Activated B cell treated with CpG ODN at 0.5 μM for 24 hours (primary cell): ENCODE data around the gene PKP3. TPM values are rescaled to one million over a fixed set of nuclear protein-coding genes. Genes with fewer than 3 reads are reported as not detected.
"Not testable (repeated sequence)": the region's sequence is repeated elsewhere in the genome, so short reads cannot be mapped to it uniquely, and the experiment has no call there.

Experiments used
- ATAC-seq: fragments of 200-7000 bp; cut with Tn5 transposase; one replicate; pipeline ENCODE4 v1.10.0; 2021; ENCODE audit warnings: low read depth, mild to moderate bottlenecking, moderate library complexity
- CTCF ChIA-PET: fragments of 350-600 bp; sonication (Branson Sonifier 250); formaldehyde crosslinking; loops from one replicate; lab custom pipeline; 2021; ENCODE audit warnings: antibody characterized with exemption; lab: Charles Lee
- POLR2A ChIA-PET: fragments of 350-600 bp; sonication (Branson Sonifier 250); formaldehyde crosslinking; loops from one replicate; lab custom pipeline; 2021; ENCODE audit warnings: antibody characterized with exemption; lab: Charles Lee
- DNase-seq: peaks from one replicate; pipeline ENCODE4 v3.0.0; 2022
- H3K27ac Mint-ChIP-seq: one replicate; pipeline ENCODE4 v1.8.0; 2020; ENCODE audit warnings: mixed read lengths
- H3K27me3 Mint-ChIP-seq: one replicate; pipeline ENCODE4 v1.8.0; 2021; ENCODE audit warnings: mixed read lengths
- H3K36me3 Mint-ChIP-seq: one replicate; pipeline ENCODE4 v1.8.0; 2021; ENCODE audit warnings: low read depth, mixed read lengths
- H3K4me1 Mint-ChIP-seq: one replicate; pipeline ENCODE4 v1.8.0; 2021; ENCODE audit warnings: mixed read lengths
- H3K4me3 Mint-ChIP-seq: one replicate; pipeline ENCODE4 v1.8.0; 2020; ENCODE audit warnings: mild to moderate bottlenecking, mixed read lengths
- H3K9me3 Mint-ChIP-seq: one replicate; pipeline ENCODE4 v1.8.0; 2020; ENCODE audit warnings: mixed read lengths
- intact Hi-C: fragments of 100-400 bp; cut with micrococcal nuclease; formaldehyde crosslinking; loops from one replicate; pipeline ENCODE4 v1.15.1; 2024
- total RNA-seq: library from RNA; stranded (reverse); gene quantifications from 2 replicates; pipeline ENCODE4 v1.2.3, GENCODE V29; 2022
- TF ChIP-seq, protein P1 (sequence below): fragments of 200-600 bp; IDR thresholded peaks from one replicate; pipeline ENCODE4 v1.8.0; 2022; ENCODE audit warnings: antibody characterized with exemption, mild to moderate bottlenecking

PKP3 gene
- total RNA-seq, 1 donor from 2014 or later: 0.18 TPM

DNA sequence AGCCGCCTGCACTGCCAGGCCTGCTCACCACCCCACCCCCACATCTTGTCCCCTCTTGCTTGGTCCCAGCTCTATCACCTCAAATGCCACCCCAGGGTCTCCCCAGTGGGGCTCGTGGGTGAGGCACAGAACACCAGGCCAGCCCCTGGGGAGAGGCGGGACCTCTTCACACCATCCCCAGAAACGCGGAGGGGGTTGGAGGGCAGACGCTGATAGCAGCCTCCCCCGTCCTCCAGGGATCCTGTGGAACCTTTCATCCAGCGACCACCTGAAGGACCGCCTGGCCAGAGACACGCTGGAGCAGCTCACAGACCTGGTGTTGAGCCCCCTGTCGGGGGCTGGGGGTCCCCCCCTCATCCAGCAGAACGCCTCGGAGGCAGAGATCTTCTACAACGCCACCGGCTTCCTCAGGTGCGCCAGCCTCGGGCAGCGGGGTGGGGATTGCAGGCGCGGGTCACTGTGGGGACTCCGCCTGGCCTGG lies 5.8 kb downstream of the PKP3 start:
- TF ChIP-seq, protein P1, sequence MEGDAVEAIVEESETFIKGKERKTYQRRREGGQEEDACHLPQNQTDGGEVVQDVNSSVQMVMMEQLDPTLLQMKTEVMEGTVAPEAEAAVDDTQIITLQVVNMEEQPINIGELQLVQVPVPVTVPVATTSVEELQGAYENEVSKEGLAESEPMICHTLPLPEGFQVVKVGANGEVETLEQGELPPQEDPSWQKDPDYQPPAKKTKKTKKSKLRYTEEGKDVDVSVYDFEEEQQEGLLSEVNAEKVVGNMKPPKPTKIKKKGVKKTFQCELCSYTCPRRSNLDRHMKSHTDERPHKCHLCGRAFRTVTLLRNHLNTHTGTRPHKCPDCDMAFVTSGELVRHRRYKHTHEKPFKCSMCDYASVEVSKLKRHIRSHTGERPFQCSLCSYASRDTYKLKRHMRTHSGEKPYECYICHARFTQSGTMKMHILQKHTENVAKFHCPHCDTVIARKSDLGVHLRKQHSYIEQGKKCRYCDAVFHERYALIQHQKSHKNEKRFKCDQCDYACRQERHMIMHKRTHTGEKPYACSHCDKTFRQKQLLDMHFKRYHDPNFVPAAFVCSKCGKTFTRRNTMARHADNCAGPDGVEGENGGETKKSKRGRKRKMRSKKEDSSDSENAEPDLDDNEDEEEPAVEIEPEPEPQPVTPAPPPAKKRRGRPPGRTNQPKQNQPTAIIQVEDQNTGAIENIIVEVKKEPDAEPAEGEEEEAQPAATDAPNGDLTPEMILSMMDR: no peak
- no peak overlapping the region for H3K27ac Mint-ChIP-seq
- ATAC-seq (no peak), DNase-seq (no peak)
- H3K27me3 Mint-ChIP-seq: peaks cover 3% of the 10 kb centered on the region
- ChIA-PET POLR2A (no interaction called here), CTCF (no interaction called here)
- H3K36me3 Mint-ChIP-seq: no peaks in the 10 kb centered on the region
- intact Hi-C loops: no loop called here
- no peaks in the 10 kb centered on the region for H3K9me3 Mint-ChIP-seq
- H3K4me1 Mint-ChIP-seq: no peaks in the 10 kb centered on the region
- no peak overlapping the region for H3K4me3 Mint-ChIP-seq

DNA sequence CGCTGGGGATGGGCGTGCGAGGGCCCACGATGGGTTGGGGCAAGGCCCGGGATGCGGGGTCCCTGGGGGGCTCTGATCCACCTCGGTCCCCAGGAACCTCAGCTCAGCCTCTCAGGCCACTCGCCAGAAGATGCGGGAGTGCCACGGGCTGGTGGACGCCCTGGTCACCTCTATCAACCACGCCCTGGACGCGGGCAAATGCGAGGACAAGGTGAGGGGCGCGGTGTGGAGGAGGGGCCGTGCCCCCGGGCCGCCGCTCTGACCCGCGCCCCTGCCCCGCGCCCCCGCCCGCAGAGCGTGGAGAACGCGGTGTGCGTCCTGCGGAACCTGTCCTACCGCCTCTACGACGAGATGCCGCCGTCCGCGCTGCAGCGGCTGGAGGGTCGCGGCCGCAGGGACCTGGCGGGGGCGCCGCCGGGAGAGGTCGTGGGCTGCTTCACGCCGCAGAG lies 6.3 kb downstream of the PKP3 start:
- peaks cover 3% of the 10 kb centered on the region for H3K27me3 Mint-ChIP-seq
- H3K4me1 Mint-ChIP-seq: peaks cover under 1% of the 10 kb centered on the region
- ChIA-PET POLR2A (no interaction called here), CTCF (no interaction called here)
- intact Hi-C loops: no loop called here
- no peak overlapping the region for H3K4me3 Mint-ChIP-seq
- ATAC-seq: no peak
- H3K9me3 Mint-ChIP-seq: no peaks in the 10 kb centered on the region
- H3K36me3 Mint-ChIP-seq: no peaks in the 10 kb centered on the region
- no peak for DNase-seq
- TF ChIP-seq, protein P1: no peak
- no peak overlapping the region for H3K27ac Mint-ChIP-seq

GRCh38 chr11:401196-401595 lies 7.2 kb downstream of the PKP3 start:
- H3K9me3 Mint-ChIP-seq, H3K4me3 Mint-ChIP-seq, CTCF ChIA-PET, DNase-seq, ATAC-seq, H3K36me3 Mint-ChIP-seq, H3K27ac Mint-ChIP-seq, POLR2A ChIA-PET, intact Hi-C loops, H3K4me1 Mint-ChIP-seq, H3K27me3 Mint-ChIP-seq: not testable (repeated sequence)

DNA sequence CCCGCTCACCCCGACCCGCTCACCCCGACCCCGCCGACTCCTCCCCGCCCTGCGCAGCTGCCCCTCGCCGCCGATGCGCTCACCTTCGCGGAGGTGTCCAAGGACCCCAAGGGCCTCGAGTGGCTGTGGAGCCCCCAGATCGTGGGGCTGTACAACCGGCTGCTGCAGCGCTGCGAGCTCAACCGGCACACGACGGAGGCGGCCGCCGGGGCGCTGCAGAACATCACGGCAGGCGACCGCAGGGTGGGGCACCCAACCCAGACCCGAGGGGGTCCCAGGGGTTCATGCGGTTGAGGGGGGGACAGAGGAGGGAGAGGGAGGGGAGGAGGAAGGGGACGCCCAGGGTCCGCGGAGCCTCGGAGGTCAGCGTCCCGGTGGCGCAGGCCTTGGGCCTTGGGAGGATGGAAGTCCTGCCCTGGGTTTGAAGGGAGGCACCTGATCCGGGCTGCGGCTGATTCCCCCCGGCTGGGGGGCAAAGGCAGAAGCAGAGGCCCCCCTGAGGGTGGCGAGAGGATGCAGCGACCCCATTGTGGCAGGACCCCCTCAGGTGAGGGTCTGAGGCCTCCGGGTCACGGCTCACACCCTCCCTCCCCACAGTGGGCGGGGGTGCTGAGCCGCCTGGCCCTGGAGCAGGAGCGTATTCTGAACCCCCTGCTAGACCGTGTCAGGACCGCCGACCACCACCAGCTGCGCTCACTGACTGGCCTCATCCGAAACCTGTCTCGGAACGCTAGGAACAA lies 9.2 kb downstream of the PKP3 start:
- H3K9me3 Mint-ChIP-seq: no peaks in the 10 kb centered on the region
- no peak for DNase-seq
- intact Hi-C loops: no loop called here
- TF ChIP-seq, protein P1: no peak
- H3K4me1 Mint-ChIP-seq: peaks cover 3% of the 10 kb centered on the region
- no peak overlapping the region for H3K27ac Mint-ChIP-seq
- no peak for ATAC-seq
- H3K36me3 Mint-ChIP-seq: no peaks in the 10 kb centered on the region
- no peak overlapping the region for H3K4me3 Mint-ChIP-seq
- ChIA-PET POLR2A (no interaction called here), CTCF (no interaction called here)
- H3K27me3 Mint-ChIP-seq: peaks cover 3% of the 10 kb centered on the region

GRCh38 chr11:403761-404431 lies 9.9 kb downstream of the PKP3 start:
- Mint-ChIP-seq H3K9me3 (no peaks in the 10 kb centered on the region), H3K27ac (no peak overlapping the region), H3K36me3 (no peaks in the 10 kb centered on the region), H3K27me3 (peaks cover 3% of the 10 kb centered on the region), H3K4me3 (no peak overlapping the region), H3K4me1 (peaks cover 3% of the 10 kb centered on the region)
- POLR2A ChIA-PET: no interaction called here
- TF ChIP-seq, protein P1: no peak
- intact Hi-C loops: no loop called here
- CTCF ChIA-PET: no interaction called here
- DNase-seq (no peak), ATAC-seq (no peak)
